Ovary (tissue), 3 donors: ENCODE measurements around the gene SCN4A.

Experiments used
- CTCF ChIP-seq, 3 donors: fragments of 450-650 bp in 2 of 3; fragments of 200-600 bp in 1 of 3; IDR thresholded peaks; one replicate each; pipeline versions ENCODE4 v1.5.1 to v1.8.0; 2016 to 2022; ENCODE audit warnings: antibody characterized with exemption in 3 of 3, mild to moderate bottlenecking in 1 of 3
- POLR2A ChIP-seq: fragments of 450-650 bp; IDR thresholded peaks from one replicate; pipeline ENCODE4 v1.6.1; 2017; ENCODE audit warnings: antibody characterized with exemption, mild to moderate bottlenecking, moderate library complexity
- donor health status: DM: no; HTN: no; CAD: no.

GRCh38 chr17:63949576-63950250, 23.0 kb downstream of the SCN4A start:
- TF ChIP-seq CTCF (IDR thresholded peaks at IDR 0.05): no peak
- no peak for TF ChIP-seq POLR2A
